PFSK-1 (cell line): Measurements from ENCODE around the gene SIK1.

ENCODE experiments used
- POLR2AphosphoS5 ChIP-seq: IDR thresholded peaks from 2 replicates; pipeline ENCODE4 v1.6.1; 2012; ENCODE audit warnings: low read depth, mild to moderate bottlenecking, control low read depth, low read length, moderate library complexity
- REST ChIP-seq, 2 experiments: IDR thresholded peaks; 2 replicates each; pipeline versions ENCODE4 v1.6.1 to v1.8.0; 2011 to 2012; ENCODE audit warnings: low read depth in 2 of 2, low read length in 2 of 2, control low read depth in 1 of 2, inconsistent platforms in 1 of 2, mild to moderate bottlenecking in 1 of 2, moderate library complexity in 1 of 2; ENCODE audit not compliant: insufficient read depth in 1 of 2
- SIN3A ChIP-seq: IDR thresholded peaks from 2 replicates; pipeline ENCODE4 v1.6.1; 2012; ENCODE audit warnings: mild to moderate bottlenecking, low read length, moderate library complexity, borderline replicate concordance; ENCODE audit not compliant: insufficient read depth
- TAF1 ChIP-seq: IDR thresholded peaks from 2 replicates; pipeline ENCODE4 v1.6.1; 2012; ENCODE audit warnings: low read length, control low read depth, borderline replicate concordance; ENCODE audit not compliant: insufficient read depth

GRCh38 chr21:43367296-43367695 lies 59.6 kb downstream of the SIK1 start:
- TF ChIP-seq REST (IDR thresholded peaks at IDR 0.05; ENCODE audit: insufficient read depth in 1 of 2, low read depth in 2 of 2, low read length in 2 of 2), result no peak
- no peak for TF ChIP-seq TAF1
- no peak for TF ChIP-seq POLR2AphosphoS5
- no peak for TF ChIP-seq SIN3A
